Measurements from ENCODE around the gene RASL11B. TPM values are rescaled to one million over a fixed set of nuclear protein-coding genes. Genes with fewer than 3 reads are reported as not detected.

The RASL11B gene
- total RNA-seq, 1 donor from 2014 or later = 0.50 TPM

GRCh38 chr4:52836678-52837077 is 25.4 kb upstream of the RASL11B start:
- Mint-ChIP-seq H3K27ac (no peak overlapping the region), H3K4me3 (ENCODE audit: low read depth) (no peak overlapping the region), H3K27me3 (ENCODE audit: low read depth) (peaks cover 5% of the 10 kb centered on the region), H3K9me3 (no peaks in the 10 kb centered on the region), H3K4me1 (ENCODE audit: low read depth) (no peaks in the 10 kb centered on the region), H3K36me3 (ENCODE audit: low read depth) (no peaks in the 10 kb centered on the region)
- intact Hi-C loops (cut with micrococcal nuclease) = no loop called here
- DNase-seq (ENCODE audit: low spot score) = no peak

- H3K4me3 Mint-ChIP-seq (ENCODE audit: low read depth) = no peak overlapping the region
- no peak overlapping the region for H3K27ac Mint-ChIP-seq
- intact Hi-C loops (cut with micrococcal nuclease) = no loop called here
- H3K4me1 Mint-ChIP-seq (ENCODE audit: low read depth) = peaks cover 1% of the 10 kb centered on the region
- H3K27me3 Mint-ChIP-seq (ENCODE audit: low read depth) = peaks cover 5% of the 10 kb centered on the region
- DNase-seq (ENCODE audit: low spot score) = no peak
- no peaks in the 10 kb centered on the region for H3K9me3 Mint-ChIP-seq
- H3K36me3 Mint-ChIP-seq (ENCODE audit: low read depth) = no peaks in the 10 kb centered on the region
These were observed 24.2 kb upstream of the RASL11B start for GRCh38 chr4:52837716-52838558.

DNA sequence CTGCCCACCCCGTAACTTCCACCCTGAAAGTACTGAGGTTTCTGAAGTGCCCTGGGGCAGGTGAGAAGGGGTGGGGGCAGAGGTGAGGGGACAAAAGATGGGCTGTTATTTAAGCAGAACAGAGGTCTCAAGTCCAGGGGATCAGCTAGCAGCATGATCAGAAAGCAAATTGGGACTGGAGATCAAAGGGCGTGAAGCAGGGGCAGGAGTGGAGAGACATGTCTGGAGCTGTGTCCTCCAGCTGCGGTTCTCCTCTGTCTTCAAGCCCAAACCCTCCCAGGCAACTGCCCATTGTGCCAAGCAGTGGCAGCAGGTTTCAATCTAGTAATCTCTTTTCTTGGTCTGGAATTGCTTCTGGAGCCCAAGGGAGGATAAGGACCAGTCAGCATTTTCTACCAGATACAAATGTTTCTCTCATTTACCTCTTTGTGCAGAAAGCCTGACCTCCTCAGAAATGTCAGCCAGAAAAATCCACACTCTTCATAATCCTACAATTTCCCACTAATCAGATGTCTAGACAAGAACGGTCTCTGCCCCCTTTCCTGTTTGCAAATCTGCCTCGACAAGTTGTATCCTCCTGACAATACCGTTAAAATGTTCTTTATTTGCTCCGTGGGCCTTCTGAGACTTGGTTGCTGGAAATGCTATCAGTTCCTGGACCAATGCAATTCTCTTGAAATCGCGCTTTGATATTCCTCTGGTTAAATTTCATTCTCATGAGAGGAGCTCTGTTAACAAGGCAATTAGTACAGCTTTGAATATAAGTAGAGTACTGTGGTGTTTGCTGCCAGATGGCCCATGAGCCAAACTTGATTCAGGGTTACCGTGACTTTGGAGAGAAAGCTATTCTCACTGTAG is 23.2 kb upstream of the RASL11B start:
- Mint-ChIP-seq H3K4me3 (ENCODE audit: low read depth) (no peak overlapping the region), H3K27ac (no peak overlapping the region), H3K9me3 (no peaks in the 10 kb centered on the region), H3K4me1 (ENCODE audit: low read depth) (peaks cover 11% of the 10 kb centered on the region), H3K27me3 (ENCODE audit: low read depth) (peaks cover 5% of the 10 kb centered on the region), H3K36me3 (ENCODE audit: low read depth) (no peaks in the 10 kb centered on the region)
- DNase-seq (ENCODE audit: low spot score) = no peak
- intact Hi-C loops (cut with micrococcal nuclease) = no loop called here

DNA sequence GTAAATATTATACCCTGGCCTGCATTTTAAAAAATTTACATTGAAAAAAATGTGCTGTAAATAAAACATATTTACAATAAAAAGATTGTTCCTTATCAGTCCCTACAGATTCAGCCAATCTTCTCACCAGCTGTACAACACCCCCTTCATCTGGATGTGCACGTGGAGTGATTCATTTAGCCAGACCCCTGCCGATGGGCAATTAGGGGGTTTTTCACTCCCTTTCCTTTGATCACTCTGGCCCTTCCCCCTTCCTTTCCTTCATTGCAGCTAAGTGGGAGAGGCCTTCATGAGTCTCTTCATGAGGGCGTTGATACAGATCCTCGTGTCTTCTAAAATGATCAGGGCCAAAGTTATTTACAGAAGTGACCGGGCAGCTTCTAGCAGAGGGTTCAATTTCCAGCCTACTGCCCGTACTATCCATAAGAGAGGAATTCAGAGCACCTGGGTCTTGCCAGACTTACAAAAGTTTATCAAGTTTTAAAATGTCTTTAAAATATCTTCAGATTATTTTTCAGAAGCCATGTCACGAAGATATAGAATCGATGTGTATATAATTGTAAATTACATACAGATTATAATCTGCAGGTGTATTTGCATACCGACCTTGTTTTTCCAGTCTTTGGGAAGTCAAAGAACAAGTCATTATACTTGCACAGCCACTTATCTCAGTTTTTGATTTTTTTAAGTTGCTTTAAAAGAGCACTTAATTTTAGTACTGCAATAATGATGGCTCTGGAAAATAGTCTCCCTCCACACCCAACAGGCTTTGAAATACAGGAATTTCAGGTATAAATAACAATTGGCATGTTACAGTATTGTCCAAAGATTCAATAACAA is 21.4 kb upstream of the RASL11B start:
- H3K36me3 Mint-ChIP-seq (ENCODE audit: low read depth) = no peaks in the 10 kb centered on the region
- H3K27ac Mint-ChIP-seq = no peak overlapping the region
- DNase-seq (ENCODE audit: low spot score) = no peak
- no peaks in the 10 kb centered on the region for H3K9me3 Mint-ChIP-seq
- intact Hi-C loops (cut with micrococcal nuclease) = no loop called here
- H3K4me3 Mint-ChIP-seq (ENCODE audit: low read depth) = no peak overlapping the region
- peaks cover 11% of the 10 kb centered on the region for H3K4me1 Mint-ChIP-seq (ENCODE audit: low read depth)
- H3K27me3 Mint-ChIP-seq (ENCODE audit: low read depth) = peaks cover 5% of the 10 kb centered on the region

DNA sequence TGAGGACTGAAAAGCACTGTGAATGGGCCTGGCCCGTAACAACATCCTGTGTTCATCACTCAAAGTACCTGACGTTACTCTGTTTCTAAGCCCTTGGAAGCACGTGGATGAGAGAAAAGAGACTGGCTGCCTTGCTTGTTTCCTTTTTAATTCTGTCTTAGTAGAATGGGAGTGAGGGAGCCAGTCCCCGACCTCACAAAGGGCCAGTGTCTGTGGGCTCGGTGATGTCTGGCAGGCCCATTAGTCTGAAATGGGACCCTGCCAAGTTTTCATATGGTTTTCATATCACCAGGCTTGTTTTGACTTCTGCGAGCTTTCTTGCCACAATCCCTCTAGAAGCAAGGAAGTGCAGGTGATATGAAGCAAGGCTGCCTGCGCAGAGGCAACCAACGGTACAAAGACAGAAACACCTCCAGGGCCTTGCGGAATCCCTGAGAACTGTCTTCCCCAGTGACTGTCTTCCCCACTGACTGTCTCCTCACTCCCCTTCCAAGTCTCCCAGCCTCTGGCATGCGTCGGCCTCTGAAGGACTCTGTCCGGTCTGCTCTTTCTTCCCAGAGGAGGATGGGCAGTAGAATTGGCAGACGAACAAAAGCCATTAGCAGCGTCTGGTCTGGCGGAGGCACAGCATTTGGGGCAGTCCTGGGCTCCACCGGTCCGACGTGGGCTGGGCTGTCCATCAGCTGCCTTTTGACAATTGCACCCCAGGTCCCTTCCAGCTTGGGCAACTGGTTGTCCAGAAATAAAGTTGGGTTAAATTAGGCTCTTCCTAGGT is 20.2 kb upstream of the RASL11B start:
- H3K36me3 Mint-ChIP-seq (ENCODE audit: low read depth) = no peaks in the 10 kb centered on the region
- no peak for DNase-seq (ENCODE audit: low spot score)
- H3K27ac Mint-ChIP-seq = no peak overlapping the region
- no peaks in the 10 kb centered on the region for H3K9me3 Mint-ChIP-seq
- intact Hi-C loops (cut with micrococcal nuclease) = no loop called here
- H3K27me3 Mint-ChIP-seq (ENCODE audit: low read depth) = peaks cover 5% of the 10 kb centered on the region
- H3K4me1 Mint-ChIP-seq (ENCODE audit: low read depth) = peaks cover 11% of the 10 kb centered on the region
- H3K4me3 Mint-ChIP-seq (ENCODE audit: low read depth) = no peak overlapping the region

DNA sequence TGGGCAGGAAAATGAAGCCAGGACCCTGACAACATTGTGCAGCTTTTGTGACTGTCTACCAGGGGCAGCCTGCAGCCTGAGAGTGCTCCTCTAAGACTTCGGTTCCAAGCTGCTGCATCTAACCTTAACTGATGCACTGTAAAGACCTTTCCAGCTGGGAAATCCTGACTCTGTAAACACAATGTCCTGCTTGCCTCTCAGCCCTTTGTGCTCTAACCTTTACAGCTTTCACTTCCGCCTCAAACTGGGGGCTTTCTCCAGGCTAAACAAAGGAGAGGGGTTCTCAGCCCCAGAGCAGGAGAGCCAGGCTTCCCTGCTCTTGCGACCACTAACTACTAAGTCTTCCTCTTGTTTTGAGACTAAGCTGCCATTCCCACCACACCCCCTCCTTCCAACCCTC is 19.3 kb upstream of the RASL11B start:
- H3K4me1 Mint-ChIP-seq (ENCODE audit: low read depth) = peaks cover 12% of the 10 kb centered on the region
- no peaks in the 10 kb centered on the region for H3K36me3 Mint-ChIP-seq (ENCODE audit: low read depth)
- peaks cover 5% of the 10 kb centered on the region for H3K27me3 Mint-ChIP-seq (ENCODE audit: low read depth)
- H3K4me3 Mint-ChIP-seq (ENCODE audit: low read depth) = no peak overlapping the region
- intact Hi-C loops (cut with micrococcal nuclease) = no loop called here
- H3K9me3 Mint-ChIP-seq = no peaks in the 10 kb centered on the region
- H3K27ac Mint-ChIP-seq = no peak overlapping the region
- DNase-seq (ENCODE audit: low spot score) = no peak

GRCh38 chr4:52843351-52843750 is 18.8 kb upstream of the RASL11B start:
- no peak for DNase-seq (ENCODE audit: low spot score)
- H3K4me1 Mint-ChIP-seq (ENCODE audit: low read depth) = peaks cover 14% of the 10 kb centered on the region

GRCh38 chr4:52843958-52844357 is 18.2 kb upstream of the RASL11B start:
- peaks cover 14% of the 10 kb centered on the region for H3K4me1 Mint-ChIP-seq (ENCODE audit: low read depth)
- no peak overlapping the region for H3K27ac Mint-ChIP-seq
- H3K4me3 Mint-ChIP-seq (ENCODE audit: low read depth) = no peak overlapping the region
- peaks cover 4% of the 10 kb centered on the region for H3K27me3 Mint-ChIP-seq (ENCODE audit: low read depth)
- H3K36me3 Mint-ChIP-seq (ENCODE audit: low read depth) = no peaks in the 10 kb centered on the region
- intact Hi-C loops (cut with micrococcal nuclease) = no loop called here
- H3K9me3 Mint-ChIP-seq = no peaks in the 10 kb centered on the region
- DNase-seq (ENCODE audit: low spot score) = no peak

More at GRCh38 chr4:52843351-52843750, 18.8 kb upstream of the RASL11B start:
- Mint-ChIP-seq H3K9me3 (no peaks in the 10 kb centered on the region), H3K27ac (no peak overlapping the region), H3K27me3 (ENCODE audit: low read depth) (peaks cover 5% of the 10 kb centered on the region), H3K36me3 (ENCODE audit: low read depth) (no peaks in the 10 kb centered on the region), H3K4me3 (ENCODE audit: low read depth) (no peak overlapping the region)
- intact Hi-C loops (cut with micrococcal nuclease) = no loop called here

DNA sequence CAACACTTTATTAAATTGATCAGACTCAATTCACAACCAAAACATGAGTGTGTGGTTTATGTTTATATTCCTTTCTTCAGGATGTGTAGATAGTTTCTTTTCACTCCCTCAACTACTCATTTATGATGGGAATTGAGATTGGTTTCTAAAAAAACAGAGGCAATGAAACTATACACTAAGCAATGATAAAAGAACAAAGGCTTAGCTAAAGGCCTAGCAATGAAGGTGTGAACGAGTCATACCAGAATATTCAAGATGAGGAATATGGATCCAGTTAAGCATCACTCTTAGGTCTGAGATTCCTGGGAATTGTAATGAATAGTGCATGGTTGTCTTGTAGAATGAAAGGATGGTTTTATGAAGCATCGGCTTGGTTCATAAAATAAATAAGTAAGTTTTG is 17.5 kb upstream of the RASL11B start:
- intact Hi-C loops (cut with micrococcal nuclease) = no loop called here
- no peak for DNase-seq (ENCODE audit: low spot score)
- no peaks in the 10 kb centered on the region for H3K36me3 Mint-ChIP-seq (ENCODE audit: low read depth)
- H3K4me1 Mint-ChIP-seq (ENCODE audit: low read depth) = peaks cover 14% of the 10 kb centered on the region
- no peaks in the 10 kb centered on the region for H3K9me3 Mint-ChIP-seq
- no peaks in the 10 kb centered on the region for H3K27me3 Mint-ChIP-seq (ENCODE audit: low read depth)
- no peak overlapping the region for H3K4me3 Mint-ChIP-seq (ENCODE audit: low read depth)
- H3K27ac Mint-ChIP-seq = no peak overlapping the region

GRCh38 chr4:52846502-52846901 is 15.6 kb upstream of the RASL11B start:
- Mint-ChIP-seq H3K27ac (no peak overlapping the region), H3K36me3 (ENCODE audit: low read depth) (no peaks in the 10 kb centered on the region)
- intact Hi-C loops (cut with micrococcal nuclease) = no loop called here

GRCh38 chr4:52848254-52848653 is 13.9 kb upstream of the RASL11B start:
- Mint-ChIP-seq H3K4me3 (ENCODE audit: low read depth) (no peak overlapping the region), H3K27ac (no peak overlapping the region)

More at GRCh38 chr4:52846502-52846901, 15.6 kb upstream of the RASL11B start:
- Mint-ChIP-seq H3K4me1 (ENCODE audit: low read depth) (peaks cover 14% of the 10 kb centered on the region), H3K27me3 (ENCODE audit: low read depth) (no peaks in the 10 kb centered on the region), H3K4me3 (ENCODE audit: low read depth) (no peak overlapping the region), H3K9me3 (no peaks in the 10 kb centered on the region)
- DNase-seq (ENCODE audit: low spot score) = no peak

More at GRCh38 chr4:52848254-52848653, 13.9 kb upstream of the RASL11B start:
- intact Hi-C loops (cut with micrococcal nuclease) = no loop called here
- Mint-ChIP-seq H3K27me3 (ENCODE audit: low read depth) (no peaks in the 10 kb centered on the region), H3K36me3 (ENCODE audit: low read depth) (no peaks in the 10 kb centered on the region), H3K4me1 (ENCODE audit: low read depth) (peaks cover 9% of the 10 kb centered on the region), H3K9me3 (no peaks in the 10 kb centered on the region)
- DNase-seq (ENCODE audit: low spot score) = no peak
